ENCODE data around the gene MTOR. TPM values are rescaled to one million over a fixed set of nuclear protein-coding genes. Genes with fewer than 3 reads are reported as not detected.

The MTOR gene
- total and polyA plus RNA-seq, 2 of the 8 experiments (the other 6 are each of a cell fraction or from before 2014, with no cell fraction given): 44.2 to 76.8 TPM

DNA sequence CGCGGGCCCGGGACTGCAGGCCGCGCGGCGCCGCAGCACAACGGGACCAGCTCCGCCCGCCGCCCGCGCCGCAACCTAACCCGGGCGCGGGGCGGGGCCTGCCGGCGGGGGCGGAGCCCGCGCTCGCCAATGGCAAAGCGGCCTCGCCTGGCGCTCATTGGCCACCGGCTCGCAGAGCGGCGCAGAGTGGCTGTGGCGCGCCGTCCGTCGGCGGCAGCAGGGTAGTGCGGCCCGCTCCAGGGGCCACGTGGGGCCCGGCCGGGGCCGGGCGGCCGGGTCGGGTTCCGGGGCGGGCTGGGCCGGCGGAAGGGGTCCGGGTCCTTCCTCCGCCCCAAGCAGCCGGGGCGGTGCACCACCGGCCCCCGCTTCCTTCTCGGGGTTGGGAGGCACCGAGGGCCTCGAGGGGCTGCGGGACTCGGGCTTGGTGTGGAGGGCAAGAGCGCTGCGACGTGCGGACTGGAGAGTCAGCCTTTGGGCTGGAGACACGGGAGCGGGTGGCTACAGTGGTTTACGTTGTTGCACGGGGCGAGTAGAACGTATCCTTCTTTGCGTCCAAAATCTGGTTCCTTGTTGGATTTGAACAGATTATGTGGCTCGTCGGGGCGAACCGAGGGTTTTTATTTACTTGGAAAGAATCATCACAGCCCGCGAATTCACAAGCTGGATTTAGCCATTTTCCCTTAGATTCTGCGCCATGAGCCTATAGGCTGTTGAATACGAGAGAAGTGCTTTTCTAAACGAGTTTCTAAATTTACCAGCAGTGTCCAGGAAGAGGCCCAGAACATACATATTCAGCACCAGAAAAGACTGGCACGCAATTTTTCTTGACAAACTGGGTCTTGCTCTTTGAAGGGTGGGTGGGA, 202.2 kb downstream of the MTOR start, which contains the start of gene SRM (continued):
- TF ChIP-seq, protein P1, sequence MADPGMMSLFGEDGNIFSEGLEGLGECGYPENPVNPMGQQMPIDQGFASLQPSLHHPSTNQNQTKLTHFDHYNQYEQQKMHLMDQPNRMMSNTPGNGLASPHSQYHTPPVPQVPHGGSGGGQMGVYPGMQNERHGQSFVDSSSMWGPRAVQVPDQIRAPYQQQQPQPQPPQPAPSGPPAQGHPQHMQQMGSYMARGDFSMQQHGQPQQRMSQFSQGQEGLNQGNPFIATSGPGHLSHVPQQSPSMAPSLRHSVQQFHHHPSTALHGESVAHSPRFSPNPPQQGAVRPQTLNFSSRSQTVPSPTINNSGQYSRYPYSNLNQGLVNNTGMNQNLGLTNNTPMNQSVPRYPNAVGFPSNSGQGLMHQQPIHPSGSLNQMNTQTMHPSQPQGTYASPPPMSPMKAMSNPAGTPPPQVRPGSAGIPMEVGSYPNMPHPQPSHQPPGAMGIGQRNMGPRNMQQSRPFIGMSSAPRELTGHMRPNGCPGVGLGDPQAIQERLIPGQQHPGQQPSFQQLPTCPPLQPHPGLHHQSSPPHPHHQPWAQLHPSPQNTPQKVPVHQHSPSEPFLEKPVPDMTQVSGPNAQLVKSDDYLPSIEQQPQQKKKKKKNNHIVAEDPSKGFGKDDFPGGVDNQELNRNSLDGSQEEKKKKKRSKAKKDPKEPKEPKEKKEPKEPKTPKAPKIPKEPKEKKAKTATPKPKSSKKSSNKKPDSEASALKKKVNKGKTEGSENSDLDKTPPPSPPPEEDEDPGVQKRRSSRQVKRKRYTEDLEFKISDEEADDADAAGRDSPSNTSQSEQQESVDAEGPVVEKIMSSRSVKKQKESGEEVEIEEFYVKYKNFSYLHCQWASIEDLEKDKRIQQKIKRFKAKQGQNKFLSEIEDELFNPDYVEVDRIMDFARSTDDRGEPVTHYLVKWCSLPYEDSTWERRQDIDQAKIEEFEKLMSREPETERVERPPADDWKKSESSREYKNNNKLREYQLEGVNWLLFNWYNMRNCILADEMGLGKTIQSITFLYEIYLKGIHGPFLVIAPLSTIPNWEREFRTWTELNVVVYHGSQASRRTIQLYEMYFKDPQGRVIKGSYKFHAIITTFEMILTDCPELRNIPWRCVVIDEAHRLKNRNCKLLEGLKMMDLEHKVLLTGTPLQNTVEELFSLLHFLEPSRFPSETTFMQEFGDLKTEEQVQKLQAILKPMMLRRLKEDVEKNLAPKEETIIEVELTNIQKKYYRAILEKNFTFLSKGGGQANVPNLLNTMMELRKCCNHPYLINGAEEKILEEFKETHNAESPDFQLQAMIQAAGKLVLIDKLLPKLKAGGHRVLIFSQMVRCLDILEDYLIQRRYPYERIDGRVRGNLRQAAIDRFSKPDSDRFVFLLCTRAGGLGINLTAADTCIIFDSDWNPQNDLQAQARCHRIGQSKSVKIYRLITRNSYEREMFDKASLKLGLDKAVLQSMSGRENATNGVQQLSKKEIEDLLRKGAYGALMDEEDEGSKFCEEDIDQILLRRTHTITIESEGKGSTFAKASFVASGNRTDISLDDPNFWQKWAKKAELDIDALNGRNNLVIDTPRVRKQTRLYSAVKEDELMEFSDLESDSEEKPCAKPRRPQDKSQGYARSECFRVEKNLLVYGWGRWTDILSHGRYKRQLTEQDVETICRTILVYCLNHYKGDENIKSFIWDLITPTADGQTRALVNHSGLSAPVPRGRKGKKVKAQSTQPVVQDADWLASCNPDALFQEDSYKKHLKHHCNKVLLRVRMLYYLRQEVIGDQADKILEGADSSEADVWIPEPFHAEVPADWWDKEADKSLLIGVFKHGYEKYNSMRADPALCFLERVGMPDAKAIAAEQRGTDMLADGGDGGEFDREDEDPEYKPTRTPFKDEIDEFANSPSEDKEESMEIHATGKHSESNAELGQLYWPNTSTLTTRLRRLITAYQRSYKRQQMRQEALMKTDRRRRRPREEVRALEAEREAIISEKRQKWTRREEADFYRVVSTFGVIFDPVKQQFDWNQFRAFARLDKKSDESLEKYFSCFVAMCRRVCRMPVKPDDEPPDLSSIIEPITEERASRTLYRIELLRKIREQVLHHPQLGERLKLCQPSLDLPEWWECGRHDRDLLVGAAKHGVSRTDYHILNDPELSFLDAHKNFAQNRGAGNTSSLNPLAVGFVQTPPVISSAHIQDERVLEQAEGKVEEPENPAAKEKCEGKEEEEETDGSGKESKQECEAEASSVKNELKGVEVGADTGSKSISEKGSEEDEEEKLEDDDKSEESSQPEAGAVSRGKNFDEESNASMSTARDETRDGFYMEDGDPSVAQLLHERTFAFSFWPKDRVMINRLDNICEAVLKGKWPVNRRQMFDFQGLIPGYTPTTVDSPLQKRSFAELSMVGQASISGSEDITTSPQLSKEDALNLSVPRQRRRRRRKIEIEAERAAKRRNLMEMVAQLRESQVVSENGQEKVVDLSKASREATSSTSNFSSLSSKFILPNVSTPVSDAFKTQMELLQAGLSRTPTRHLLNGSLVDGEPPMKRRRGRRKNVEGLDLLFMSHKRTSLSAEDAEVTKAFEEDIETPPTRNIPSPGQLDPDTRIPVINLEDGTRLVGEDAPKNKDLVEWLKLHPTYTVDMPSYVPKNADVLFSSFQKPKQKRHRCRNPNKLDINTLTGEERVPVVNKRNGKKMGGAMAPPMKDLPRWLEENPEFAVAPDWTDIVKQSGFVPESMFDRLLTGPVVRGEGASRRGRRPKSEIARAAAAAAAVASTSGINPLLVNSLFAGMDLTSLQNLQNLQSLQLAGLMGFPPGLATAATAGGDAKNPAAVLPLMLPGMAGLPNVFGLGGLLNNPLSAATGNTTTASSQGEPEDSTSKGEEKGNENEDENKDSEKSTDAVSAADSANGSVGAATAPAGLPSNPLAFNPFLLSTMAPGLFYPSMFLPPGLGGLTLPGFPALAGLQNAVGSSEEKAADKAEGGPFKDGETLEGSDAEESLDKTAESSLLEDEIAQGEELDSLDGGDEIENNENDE (IDR thresholded peaks at IDR 0.05; ENCODE audit: insufficient replicate concordance, low read length): no peak
- TF ChIP-seq EZH2 (IDR thresholded peaks at IDR 0.05; ENCODE audit: low read depth, low read length, severe bottlenecking): no peak
- TF ChIP-seq, protein P2, sequence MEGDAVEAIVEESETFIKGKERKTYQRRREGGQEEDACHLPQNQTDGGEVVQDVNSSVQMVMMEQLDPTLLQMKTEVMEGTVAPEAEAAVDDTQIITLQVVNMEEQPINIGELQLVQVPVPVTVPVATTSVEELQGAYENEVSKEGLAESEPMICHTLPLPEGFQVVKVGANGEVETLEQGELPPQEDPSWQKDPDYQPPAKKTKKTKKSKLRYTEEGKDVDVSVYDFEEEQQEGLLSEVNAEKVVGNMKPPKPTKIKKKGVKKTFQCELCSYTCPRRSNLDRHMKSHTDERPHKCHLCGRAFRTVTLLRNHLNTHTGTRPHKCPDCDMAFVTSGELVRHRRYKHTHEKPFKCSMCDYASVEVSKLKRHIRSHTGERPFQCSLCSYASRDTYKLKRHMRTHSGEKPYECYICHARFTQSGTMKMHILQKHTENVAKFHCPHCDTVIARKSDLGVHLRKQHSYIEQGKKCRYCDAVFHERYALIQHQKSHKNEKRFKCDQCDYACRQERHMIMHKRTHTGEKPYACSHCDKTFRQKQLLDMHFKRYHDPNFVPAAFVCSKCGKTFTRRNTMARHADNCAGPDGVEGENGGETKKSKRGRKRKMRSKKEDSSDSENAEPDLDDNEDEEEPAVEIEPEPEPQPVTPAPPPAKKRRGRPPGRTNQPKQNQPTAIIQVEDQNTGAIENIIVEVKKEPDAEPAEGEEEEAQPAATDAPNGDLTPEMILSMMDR (IDR thresholded peaks at IDR 0.05; ENCODE audit: control extremely low read depth in 1 of 3, insufficient read depth in 1 of 3, low read depth in 1 of 3, low read length in 3 of 3): peak in 2 of 3 experiments; percentile 35 to 43; a peak in 3 of 4 replicates
- TF ChIP-seq, protein P3, sequence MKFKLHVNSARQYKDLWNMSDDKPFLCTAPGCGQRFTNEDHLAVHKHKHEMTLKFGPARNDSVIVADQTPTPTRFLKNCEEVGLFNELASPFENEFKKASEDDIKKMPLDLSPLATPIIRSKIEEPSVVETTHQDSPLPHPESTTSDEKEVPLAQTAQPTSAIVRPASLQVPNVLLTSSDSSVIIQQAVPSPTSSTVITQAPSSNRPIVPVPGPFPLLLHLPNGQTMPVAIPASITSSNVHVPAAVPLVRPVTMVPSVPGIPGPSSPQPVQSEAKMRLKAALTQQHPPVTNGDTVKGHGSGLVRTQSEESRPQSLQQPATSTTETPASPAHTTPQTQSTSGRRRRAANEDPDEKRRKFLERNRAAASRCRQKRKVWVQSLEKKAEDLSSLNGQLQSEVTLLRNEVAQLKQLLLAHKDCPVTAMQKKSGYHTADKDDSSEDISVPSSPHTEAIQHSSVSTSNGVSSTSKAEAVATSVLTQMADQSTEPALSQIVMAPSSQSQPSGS (IDR thresholded peaks at IDR 0.05; ENCODE audit: low read length): no peak

Data from H1 (cell line).